ENCODE measurements around the gene YAP1.

YAP1 gene

GRCh38 chr11:102097186-102097585 lies 13.1 kb upstream of the YAP1 start:
- no peak overlapping the region for H3K18ac ChIP-seq (ENCODE audit: low read length)
- no CpG with 5 or more reads among the region's 1 CpG for WGBS (ENCODE audit: extremely low coverage, insufficient coverage, low lambda C conversion rate)

GRCh38 chr11:102099755-102100154 lies 10.5 kb upstream of the YAP1 start:
- no peak overlapping the region for H3K18ac ChIP-seq (ENCODE audit: low read length)
- H3K36me3 ChIP-seq (ENCODE audit: control insufficient read depth, insufficient read depth, low read length), result no peaks in the 10 kb centered on the region
- H2BK15ac ChIP-seq (replicated peaks; ENCODE audit: low read depth), result no peak overlapping the region
- WGBS (ENCODE audit: extremely low coverage, insufficient coverage, low lambda C conversion rate), result no CpG with 5 or more reads among the region's 2 CpGs
- H4K5ac ChIP-seq (ENCODE audit: low read length), result no peak overlapping the region
- no peaks in the 10 kb centered on the region for H3K79me1 ChIP-seq (ENCODE audit: low read length)
- no peak for DNase-seq
- no peak overlapping the region for H3K4ac ChIP-seq (ENCODE audit: low read depth, low read length)
- no peak overlapping the region for H3K4me3 ChIP-seq (ENCODE audit: low read length)
- H3K4me1 ChIP-seq (ENCODE audit: control insufficient read depth, low read depth, low read length), result no peaks in the 10 kb centered on the region
- no peak overlapping the region for H2AK5ac ChIP-seq (ENCODE audit: low read length)
- no peak overlapping the region for H3K4me2 ChIP-seq (ENCODE audit: low read length)
- H3K56ac ChIP-seq (ENCODE audit: low read length), result no peak overlapping the region
- no peak overlapping the region for H3K27ac ChIP-seq (ENCODE audit: low read depth, low read length)
- no peak overlapping the region for H2BK120ac ChIP-seq (ENCODE audit: low read depth, low read length)
- H2BK5ac ChIP-seq (ENCODE audit: low read length), result no peak overlapping the region
- no peak overlapping the region for H3K23ac ChIP-seq (ENCODE audit: low read length)
- no peak overlapping the region for H3K9ac ChIP-seq (ENCODE audit: low read length)
- no peaks in the 10 kb centered on the region for H3K79me2 ChIP-seq (ENCODE audit: control insufficient read depth, insufficient read depth, low read length)
- H4K8ac ChIP-seq (ENCODE audit: low read depth, low read length), result no peak overlapping the region
- no peaks in the 10 kb centered on the region for H3K27me3 ChIP-seq (ENCODE audit: insufficient read depth, low read length, poor library complexity)

More at GRCh38 chr11:102097186-102097585, 13.1 kb upstream of the YAP1 start:
- DNase-seq, result no peak
- Histone ChIP-seq H3K27ac (ENCODE audit: low read depth, low read length) (no peak overlapping the region), H3K23ac (ENCODE audit: low read length) (no peak overlapping the region), H2AK5ac (ENCODE audit: low read length) (no peak overlapping the region), H3K79me2 (ENCODE audit: control insufficient read depth, insufficient read depth, low read length) (no peaks in the 10 kb centered on the region), H3K36me3 (ENCODE audit: control insufficient read depth, insufficient read depth, low read length) (no peaks in the 10 kb centered on the region), H2BK120ac (ENCODE audit: low read depth, low read length) (no peak overlapping the region), H4K5ac (ENCODE audit: low read length) (no peak overlapping the region), H3K79me1 (ENCODE audit: low read length) (no peaks in the 10 kb centered on the region), H3K9ac (ENCODE audit: low read length) (no peak overlapping the region), H2BK5ac (ENCODE audit: low read length) (no peak overlapping the region), H3K4me2 (ENCODE audit: low read length) (no peak overlapping the region), H3K4ac (ENCODE audit: low read depth, low read length) (no peak overlapping the region), H2BK15ac (replicated peaks; ENCODE audit: low read depth) (no peak overlapping the region), H3K4me3 (ENCODE audit: low read length) (no peak overlapping the region), H3K27me3 (ENCODE audit: insufficient read depth, low read length, poor library complexity) (no peaks in the 10 kb centered on the region), H3K4me1 (ENCODE audit: control insufficient read depth, low read depth, low read length) (no peaks in the 10 kb centered on the region), H3K56ac (ENCODE audit: low read length) (no peak overlapping the region), H4K8ac (ENCODE audit: low read depth, low read length) (no peak overlapping the region)

GRCh38 chr11:102108734-102109440 lies 1.4 kb upstream of the YAP1 start:
- H4K8ac ChIP-seq (ENCODE audit: low read depth, low read length), result no peak overlapping the region
- H3K27ac ChIP-seq (ENCODE audit: low read depth, low read length), result no peak overlapping the region
- no peak overlapping the region for H2AK5ac ChIP-seq (ENCODE audit: low read length)
- no peaks in the 10 kb centered on the region for H3K27me3 ChIP-seq (ENCODE audit: insufficient read depth, low read length, poor library complexity)
- no peak overlapping the region for H3K4ac ChIP-seq (ENCODE audit: low read depth, low read length)
- no peak overlapping the region for H2BK15ac ChIP-seq (replicated peaks; ENCODE audit: low read depth)
- no peak overlapping the region for H3K18ac ChIP-seq (ENCODE audit: low read length)
- no peak overlapping the region for H2BK120ac ChIP-seq (ENCODE audit: low read depth, low read length)
- H3K79me1 ChIP-seq (ENCODE audit: low read length), result no peaks in the 10 kb centered on the region
- H3K23ac ChIP-seq (ENCODE audit: low read length), result no peak overlapping the region
- H2BK5ac ChIP-seq (ENCODE audit: low read length), result no peak overlapping the region
- H4K5ac ChIP-seq (ENCODE audit: low read length), result no peak overlapping the region
- no peak overlapping the region for H3K4me2 ChIP-seq (ENCODE audit: low read length)
- H3K79me2 ChIP-seq (ENCODE audit: control insufficient read depth, insufficient read depth, low read length), result peaks cover 13% of the 10 kb centered on the region
- no peaks in the 10 kb centered on the region for H3K4me1 ChIP-seq (ENCODE audit: control insufficient read depth, low read depth, low read length)
- WGBS (ENCODE audit: extremely low coverage, insufficient coverage, low lambda C conversion rate), result no CpG with 5 or more reads among the region's 3 CpGs
- no peak overlapping the region for H3K4me3 ChIP-seq (ENCODE audit: low read length)
- H3K36me3 ChIP-seq (ENCODE audit: control insufficient read depth, insufficient read depth, low read length), result no peaks in the 10 kb centered on the region
- no peak overlapping the region for H3K56ac ChIP-seq (ENCODE audit: low read length)
- no peak overlapping the region for H3K9ac ChIP-seq (ENCODE audit: low read length)
- no peak for DNase-seq

GRCh38 chr11:102110761-102111010 lies 439 bp downstream of the YAP1 start:
- Histone ChIP-seq H4K8ac (ENCODE audit: low read depth, low read length) (peak overlapping the region; percentile 100), H3K4me2 (ENCODE audit: low read length) (no peak overlapping the region), H3K18ac (ENCODE audit: low read length) (peak overlapping the region; percentile 100), H3K36me3 (ENCODE audit: control insufficient read depth, insufficient read depth, low read length) (no peaks in the 10 kb centered on the region), H2BK120ac (ENCODE audit: low read depth, low read length) (peak overlapping the region; percentile 98), H3K79me2 (ENCODE audit: control insufficient read depth, insufficient read depth, low read length) (peaks cover 16% of the 10 kb centered on the region), H3K56ac (ENCODE audit: low read length) (peak overlapping the region; percentile 98), H3K4ac (ENCODE audit: low read depth, low read length) (peak overlapping the region; percentile 93), H2AK5ac (ENCODE audit: low read length) (no peak overlapping the region), H3K4me3 (ENCODE audit: low read length) (peak overlapping the region; percentile 80), H2BK15ac (replicated peaks; ENCODE audit: low read depth) (no peak overlapping the region), H3K27me3 (ENCODE audit: insufficient read depth, low read length, poor library complexity) (no peaks in the 10 kb centered on the region), H3K27ac (ENCODE audit: low read depth, low read length) (peak overlapping the region; percentile 100), H3K79me1 (ENCODE audit: low read length) (no peaks in the 10 kb centered on the region), H4K5ac (ENCODE audit: low read length) (no peak overlapping the region), H3K9ac (ENCODE audit: low read length) (peak overlapping the region; percentile 91), H3K23ac (ENCODE audit: low read length) (no peak overlapping the region), H2BK5ac (ENCODE audit: low read length) (peak overlapping the region; percentile 69), H3K4me1 (ENCODE audit: control insufficient read depth, low read depth, low read length) (peaks cover 2% of the 10 kb centered on the region)
- no peak for DNase-seq
- WGBS (ENCODE audit: extremely low coverage, insufficient coverage, low lambda C conversion rate), result no CpG with 5 or more reads among the region's 31 CpGs

- peak overlapping the region; percentile 91 for H3K9ac ChIP-seq (ENCODE audit: low read length)
- no peaks in the 10 kb centered on the region for H3K27me3 ChIP-seq (ENCODE audit: insufficient read depth, low read length, poor library complexity)
- DNase-seq, result peak; percentile 96
- H4K5ac ChIP-seq (ENCODE audit: low read length), result no peak overlapping the region
- H2BK15ac ChIP-seq (replicated peaks; ENCODE audit: low read depth), result no peak overlapping the region
- peaks cover 2% of the 10 kb centered on the region for H3K4me1 ChIP-seq (ENCODE audit: control insufficient read depth, low read depth, low read length)
- H3K4ac ChIP-seq (ENCODE audit: low read depth, low read length), result peak overlapping the region; percentile 93
- H3K79me1 ChIP-seq (ENCODE audit: low read length), result no peaks in the 10 kb centered on the region
- H3K18ac ChIP-seq (ENCODE audit: low read length), result peak overlapping the region; percentile 100
- H2AK5ac ChIP-seq (ENCODE audit: low read length), result no peak overlapping the region
- H3K27ac ChIP-seq (ENCODE audit: low read depth, low read length), result peak overlapping the region; percentile 100
- H4K8ac ChIP-seq (ENCODE audit: low read depth, low read length), result peak overlapping the region; percentile 100
- peak overlapping the region; percentile 80 for H3K4me3 ChIP-seq (ENCODE audit: low read length)
- peak overlapping the region; percentile 98 for H3K56ac ChIP-seq (ENCODE audit: low read length)
- peaks cover 17% of the 10 kb centered on the region for H3K79me2 ChIP-seq (ENCODE audit: control insufficient read depth, insufficient read depth, low read length)
- H3K4me2 ChIP-seq (ENCODE audit: low read length), result peak overlapping the region; percentile 47
- H2BK120ac ChIP-seq (ENCODE audit: low read depth, low read length), result peak overlapping the region; percentile 98
- H2BK5ac ChIP-seq (ENCODE audit: low read length), result peak overlapping the region; percentile 69
- WGBS (ENCODE audit: extremely low coverage, insufficient coverage, low lambda C conversion rate), result no CpG with 5 or more reads among the region's 61 CpGs
- no peaks in the 10 kb centered on the region for H3K36me3 ChIP-seq (ENCODE audit: control insufficient read depth, insufficient read depth, low read length)
- no peak overlapping the region for H3K23ac ChIP-seq (ENCODE audit: low read length)
Observed at GRCh38 chr11:102111011-102111786, 952 bp downstream of the YAP1 start.
